ENCODE measurements around the gene GJA1. TPM values are rescaled to one million over a fixed set of nuclear protein-coding genes. Genes with fewer than 3 reads are reported as not detected.
"Not testable (repeated sequence)": the region's sequence is repeated elsewhere in the genome, so short reads cannot be mapped to it uniquely, and the experiment has no call there.

The GJA1 gene
- total RNA-seq, 2 donors from 2014 or later: 0.11 TPM; not detected in 1

- no peaks in the 10 kb centered on the region for H3K9me3 Mint-ChIP-seq
- peaks cover 18% of the 10 kb centered on the region for H3K27me3 Mint-ChIP-seq
- no peak overlapping the region for H3K4me3 Mint-ChIP-seq
- no peak for ATAC-seq (replicated peaks)
- H3K27ac Mint-ChIP-seq: no peak overlapping the region
- H3K4me1 Mint-ChIP-seq: no peaks in the 10 kb centered on the region
- no peaks in the 10 kb centered on the region for H3K36me3 Mint-ChIP-seq (ENCODE audit: low read depth)
These were observed 8.6 kb downstream of the GJA1 start for GRCh38 chr6:121443971-121444541.

- H3K36me3 Mint-ChIP-seq (ENCODE audit: low read depth); H3K27ac Mint-ChIP-seq; H3K4me1 Mint-ChIP-seq; ATAC-seq (replicated peaks); H3K9me3 Mint-ChIP-seq; H3K4me3 Mint-ChIP-seq: not testable (repeated sequence)
- H3K27me3 Mint-ChIP-seq: peaks cover 15% of the 10 kb centered on the region
These were observed 11.3 kb downstream of the GJA1 start for GRCh38 chr6:121446705-121447104.

- not testable (repeated sequence) for H3K4me1 Mint-ChIP-seq; ATAC-seq (replicated peaks)
These were observed 12.3 kb downstream of the GJA1 start for GRCh38 chr6:121447746-121448145.

DNA sequence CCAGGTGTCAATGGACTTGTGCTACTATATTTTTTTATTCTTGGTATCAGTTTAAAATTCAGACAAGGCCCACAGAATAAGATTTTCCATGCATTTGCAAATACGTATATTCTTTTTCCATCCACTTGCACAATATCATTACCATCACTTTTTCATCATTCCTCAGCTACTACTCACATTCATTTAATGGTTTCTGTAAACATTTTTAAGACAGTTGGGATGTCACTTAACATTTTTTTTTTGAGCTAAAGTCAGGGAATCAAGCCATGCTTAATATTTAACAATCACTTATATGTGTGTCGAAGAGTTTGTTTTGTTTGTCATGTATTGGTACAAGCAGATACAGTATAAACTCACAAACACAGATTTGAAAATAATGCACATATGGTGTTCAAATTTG, 13.1 kb downstream of the GJA1 start:
- not testable (repeated sequence) for H3K4me3 Mint-ChIP-seq; H3K36me3 Mint-ChIP-seq (ENCODE audit: low read depth); H3K4me1 Mint-ChIP-seq; H3K9me3 Mint-ChIP-seq; H3K27ac Mint-ChIP-seq; ATAC-seq (replicated peaks)
- H3K27me3 Mint-ChIP-seq: peaks cover 17% of the 10 kb centered on the region

More at GRCh38 chr6:121447746-121448145, 12.3 kb downstream of the GJA1 start:
- H3K9me3 Mint-ChIP-seq; H3K27ac Mint-ChIP-seq; H3K36me3 Mint-ChIP-seq (ENCODE audit: low read depth); H3K4me3 Mint-ChIP-seq: not testable (repeated sequence)
- peaks cover 14% of the 10 kb centered on the region for H3K27me3 Mint-ChIP-seq

GRCh38 chr6:121449331-121449730, 13.9 kb downstream of the GJA1 start:
- Mint-ChIP-seq H3K27me3 (peaks cover 17% of the 10 kb centered on the region), H3K4me1 (no peaks in the 10 kb centered on the region), H3K9me3 (no peaks in the 10 kb centered on the region), H3K36me3 (ENCODE audit: low read depth) (no peaks in the 10 kb centered on the region), H3K27ac (no peak overlapping the region), H3K4me3 (no peak overlapping the region)
- no peak for ATAC-seq (replicated peaks)

DNA sequence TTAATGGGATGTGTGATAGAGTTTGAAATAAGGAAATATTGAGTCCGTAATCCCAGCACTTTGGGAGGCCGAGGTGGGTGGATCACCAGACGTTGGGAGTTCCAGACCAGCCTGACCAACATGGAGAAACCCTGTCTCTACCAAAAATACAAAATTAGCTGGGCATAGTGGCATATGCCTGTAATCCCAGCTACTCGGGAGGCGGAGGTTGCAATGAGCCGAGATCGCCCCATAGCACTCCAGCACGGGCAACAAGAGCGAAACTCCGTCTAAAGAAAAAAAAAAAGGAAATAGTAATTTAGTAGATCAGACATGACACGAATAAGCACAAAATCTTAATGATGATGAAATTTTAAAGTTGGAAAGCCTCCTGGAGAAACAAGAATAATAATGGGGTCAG, 14.8 kb downstream of the GJA1 start:
- H3K27me3 Mint-ChIP-seq: peaks cover 18% of the 10 kb centered on the region
- H3K4me3 Mint-ChIP-seq: no peak overlapping the region
- H3K27ac Mint-ChIP-seq: no peak overlapping the region
- no peak for ATAC-seq (replicated peaks)
- H3K9me3 Mint-ChIP-seq: no peaks in the 10 kb centered on the region
- H3K4me1 Mint-ChIP-seq: no peaks in the 10 kb centered on the region
- H3K36me3 Mint-ChIP-seq (ENCODE audit: low read depth): no peaks in the 10 kb centered on the region

GRCh38 chr6:121451250-121451649, 15.8 kb downstream of the GJA1 start:
- Mint-ChIP-seq H3K36me3 (ENCODE audit: low read depth) (no peaks in the 10 kb centered on the region), H3K9me3 (no peaks in the 10 kb centered on the region), H3K27ac (no peak overlapping the region), H3K4me1 (no peaks in the 10 kb centered on the region), H3K27me3 (peaks cover 20% of the 10 kb centered on the region), H3K4me3 (no peak overlapping the region)
- ATAC-seq (replicated peaks): no peak

- ATAC-seq (replicated peaks): peak; percentile 29
- no peaks in the 10 kb centered on the region for H3K9me3 Mint-ChIP-seq
- H3K27ac Mint-ChIP-seq: no peak overlapping the region
- H3K4me3 Mint-ChIP-seq: no peak overlapping the region
- H3K27me3 Mint-ChIP-seq: peaks cover 9% of the 10 kb centered on the region
- H3K36me3 Mint-ChIP-seq (ENCODE audit: low read depth): no peaks in the 10 kb centered on the region
- H3K4me1 Mint-ChIP-seq: no peaks in the 10 kb centered on the region
These were observed 17.7 kb downstream of the GJA1 start for GRCh38 chr6:121453191-121453590.

GRCh38 chr6:121460170-121460569, 24.7 kb downstream of the GJA1 start:
- Mint-ChIP-seq H3K9me3 (no peaks in the 10 kb centered on the region), H3K4me1 (no peaks in the 10 kb centered on the region), H3K36me3 (ENCODE audit: low read depth) (no peaks in the 10 kb centered on the region), H3K27me3 (peaks cover 3% of the 10 kb centered on the region), H3K27ac (no peak overlapping the region), H3K4me3 (no peak overlapping the region)
- no peak for ATAC-seq (replicated peaks)

DNA sequence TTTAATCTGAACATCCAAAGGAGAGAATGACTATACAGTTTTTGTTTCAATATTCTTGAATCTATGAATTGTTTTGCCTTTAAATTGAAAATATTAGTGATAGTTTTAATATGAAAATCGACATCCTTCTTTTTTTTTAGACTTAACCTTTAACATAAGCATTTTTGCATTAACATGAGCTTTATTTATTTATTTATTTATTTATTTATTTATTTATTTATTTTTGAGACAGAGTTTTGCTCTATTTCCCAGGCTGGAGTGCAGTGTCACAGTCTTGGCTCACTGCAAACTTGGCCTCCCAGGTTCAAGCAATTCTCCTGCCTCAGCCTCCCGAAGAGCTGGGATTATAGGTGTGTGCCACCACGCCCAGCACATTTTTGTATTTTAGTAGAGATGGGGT, 27.6 kb downstream of the GJA1 start:
- Mint-ChIP-seq H3K36me3 (ENCODE audit: low read depth) (no peaks in the 10 kb centered on the region), H3K4me1 (no peaks in the 10 kb centered on the region), H3K27ac (no peak overlapping the region), H3K9me3 (no peaks in the 10 kb centered on the region), H3K4me3 (no peak overlapping the region), H3K27me3 (no peaks in the 10 kb centered on the region)
- ATAC-seq (replicated peaks): no peak

DNA sequence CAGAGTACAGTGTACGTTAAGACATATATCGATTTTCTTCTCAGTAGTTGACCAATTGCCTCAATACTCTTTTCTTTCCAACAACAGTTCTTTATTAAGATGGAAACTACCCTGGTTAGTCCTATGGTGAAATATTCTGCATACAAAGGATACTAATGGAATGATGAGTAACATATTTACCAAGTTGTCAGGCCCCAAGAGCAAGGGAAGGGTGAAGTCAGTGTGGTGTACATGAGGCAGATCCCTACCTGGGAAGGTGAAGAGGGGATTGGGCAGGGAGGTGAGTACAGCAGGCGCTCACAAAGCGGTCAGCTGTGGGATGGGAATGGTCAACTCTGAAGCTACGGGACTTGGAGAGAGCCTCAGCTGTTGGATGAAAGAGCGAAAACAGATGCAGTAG, 29.7 kb downstream of the GJA1 start:
- no peaks in the 10 kb centered on the region for H3K27me3 Mint-ChIP-seq

GRCh38 chr6:121479486-121480098, 44.1 kb downstream of the GJA1 start:
- Mint-ChIP-seq H3K27me3 (peaks cover 2% of the 10 kb centered on the region), H3K4me1 (no peaks in the 10 kb centered on the region), H3K9me3 (no peaks in the 10 kb centered on the region), H3K36me3 (ENCODE audit: low read depth) (no peaks in the 10 kb centered on the region), H3K4me3 (no peak overlapping the region), H3K27ac (no peak overlapping the region)
- ATAC-seq (replicated peaks): no peak

More for the DNA sequence above, 29.7 kb downstream of the GJA1 start:
- ATAC-seq (replicated peaks): no peak
- Mint-ChIP-seq H3K27ac (no peak overlapping the region), H3K4me1 (no peaks in the 10 kb centered on the region), H3K4me3 (no peak overlapping the region), H3K9me3 (no peaks in the 10 kb centered on the region), H3K36me3 (ENCODE audit: low read depth) (no peaks in the 10 kb centered on the region)

DNA sequence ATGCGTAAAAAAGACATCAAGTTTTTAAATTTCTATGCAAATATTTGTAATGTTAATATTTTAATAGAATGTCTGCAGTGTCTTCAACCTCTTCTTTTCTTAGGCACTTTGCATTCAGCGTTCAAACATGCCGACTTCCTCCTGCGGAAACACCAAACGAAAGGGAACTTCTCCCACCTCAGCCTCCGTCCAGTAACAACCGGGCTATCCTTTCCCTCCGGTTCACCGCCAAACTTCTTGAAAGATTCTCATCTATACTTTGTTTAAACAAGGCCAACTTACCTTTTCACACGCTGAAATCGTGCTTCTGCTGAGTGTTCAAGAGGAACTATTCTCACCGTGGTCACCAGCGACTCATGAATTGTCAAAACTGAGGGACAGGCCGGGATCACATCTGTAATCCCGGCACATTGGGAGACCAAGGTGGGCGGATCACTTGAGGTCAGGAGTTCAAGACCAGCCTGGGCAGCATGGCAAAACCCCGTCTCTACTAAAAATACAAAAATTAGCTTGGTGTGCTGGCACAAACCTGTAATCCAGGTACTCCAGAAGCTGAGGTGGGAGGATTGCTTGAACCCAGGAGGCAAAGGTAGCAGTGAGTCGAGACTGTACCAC, 44.8 kb downstream of the GJA1 start:
- no peaks in the 10 kb centered on the region for H3K36me3 Mint-ChIP-seq (ENCODE audit: low read depth)
- no peak for ATAC-seq (replicated peaks)
- H3K27me3 Mint-ChIP-seq: peaks cover 2% of the 10 kb centered on the region
- no peak overlapping the region for H3K27ac Mint-ChIP-seq
- H3K4me3 Mint-ChIP-seq: no peak overlapping the region
- H3K4me1 Mint-ChIP-seq: no peaks in the 10 kb centered on the region
- H3K9me3 Mint-ChIP-seq: no peaks in the 10 kb centered on the region

DNA sequence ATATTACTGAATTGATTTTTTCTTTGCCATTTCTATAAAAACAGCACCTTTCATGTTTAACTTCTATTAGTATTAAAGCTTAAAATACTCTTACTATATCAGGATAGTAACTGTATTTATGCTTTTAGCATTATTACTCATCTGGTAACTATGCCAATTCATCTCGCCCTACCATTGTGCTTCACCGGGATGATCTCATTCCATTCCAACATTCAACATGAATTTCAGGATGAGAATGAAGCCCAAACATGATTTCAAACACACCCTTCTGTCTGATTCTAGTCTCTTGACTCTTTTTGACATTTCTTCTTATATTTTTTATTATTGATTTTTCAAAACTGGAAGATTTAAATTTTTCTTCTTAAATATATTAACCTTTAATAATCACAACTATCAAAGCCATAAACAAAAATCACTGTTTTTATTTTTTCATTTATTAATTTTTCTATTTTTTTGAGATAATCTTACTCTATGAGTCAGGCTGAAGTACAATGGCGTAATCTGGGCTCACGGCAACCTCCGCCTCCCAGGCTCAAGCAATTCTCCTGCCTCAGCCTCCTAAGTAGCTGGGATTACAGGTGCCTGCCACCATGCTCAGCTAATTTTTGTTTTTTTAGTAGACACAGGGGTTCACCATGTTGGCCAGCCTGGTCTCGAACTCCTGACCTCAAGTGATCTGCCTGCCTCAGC, 46.7 kb downstream of the GJA1 start:
- Mint-ChIP-seq H3K27ac (no peak overlapping the region), H3K27me3 (peaks cover 2% of the 10 kb centered on the region), H3K4me1 (no peaks in the 10 kb centered on the region), H3K4me3 (no peak overlapping the region), H3K9me3 (no peaks in the 10 kb centered on the region), H3K36me3 (ENCODE audit: low read depth) (no peaks in the 10 kb centered on the region)
- no peak for ATAC-seq (replicated peaks)

- Mint-ChIP-seq H3K4me3 (no peak overlapping the region), H3K4me1 (no peaks in the 10 kb centered on the region), H3K27ac (no peak overlapping the region), H3K27me3 (peaks cover 2% of the 10 kb centered on the region), H3K9me3 (no peaks in the 10 kb centered on the region), H3K36me3 (ENCODE audit: low read depth) (no peaks in the 10 kb centered on the region)
- ATAC-seq (replicated peaks): no peak
These were observed 47.3 kb downstream of the GJA1 start for GRCh38 chr6:121482751-121483150.
